OCI-LY7 (cell line): ENCODE results near the gene ASCC2. TPM values are rescaled to one million over a fixed set of nuclear protein-coding genes. Genes with fewer than 3 reads are reported as not detected.

Source experiments
- BruUV-seq: library from RNA; stranded (reverse); fragments of 400-500 nt; replicated peaks from 2 replicates; lab custom pipeline; 2021; lab: Mats Ljungman, UMichigan
- CTCF ChIA-PET: fragments of 300-600 bp; sonication (Branson Sonifier 250); formaldehyde crosslinking; loops from one replicate; lab custom pipeline; 2022; ENCODE audit warnings: antibody characterized with exemption; ENCODE audit not compliant: unreplicated experiment; lab: Charles Lee
- POLR2A ChIA-PET: fragments of 300-600 bp; sonication (Branson Sonifier 250); formaldehyde crosslinking; loops from one replicate; lab custom pipeline; 2022; ENCODE audit warnings: antibody characterized with exemption; lab: Charles Lee
- DNase-seq: peaks from one replicate; pipeline ENCODE4 v3.0.0-alpha.2; 2015; ENCODE audit warnings: low spot score
- H2AFZ ChIP-seq: fragments of 200-600 bp; sonication (generic), shearing (Covaris generic); 2 replicates; pipeline ENCODE4 v1.6.1; 2014; ENCODE audit warnings: mild to moderate bottlenecking, antibody characterized with exemption, low read length, moderate library complexity
- H3K27ac ChIP-seq: fragments of 200-600 bp; sonication (generic); 2 replicates; pipeline ENCODE4 v1.5.1; 2014; ENCODE audit warnings: mixed run types, low read depth, mild to moderate bottlenecking, moderate library complexity, low read length, inconsistent platforms; ENCODE audit not compliant: poor library complexity, severe bottlenecking
- H3K36me3 ChIP-seq: fragments of 200-600 bp; sonication (generic); 2 replicates; pipeline ENCODE4 v1.6.1; 2014; ENCODE audit warnings: mild to moderate bottlenecking, antibody characterized with exemption, low read length, moderate library complexity, mixed read lengths; ENCODE audit not compliant: insufficient read depth
- H3K4me1 ChIP-seq: fragments of 200-600 bp; sonication (generic); 2 replicates; pipeline ENCODE4 v1.5.1; 2014; ENCODE audit warnings: mild to moderate bottlenecking, low read length; ENCODE audit not compliant: insufficient read depth, poor library complexity, severe bottlenecking
- H3K4me2 ChIP-seq: fragments of 200-600 bp; sonication (generic); 2 replicates; pipeline ENCODE4 v1.6.1; 2014; ENCODE audit warnings: mild to moderate bottlenecking, low read length
- H3K4me3 ChIP-seq: fragments of 200-600 bp; sonication (generic); 2 replicates; pipeline ENCODE4 v1.5.1; 2014; ENCODE audit warnings: mild to moderate bottlenecking, low read depth, low read length; ENCODE audit not compliant: poor library complexity, severe bottlenecking
- H3K79me2 ChIP-seq: fragments of 200-600 bp; sonication (generic); 2 replicates; pipeline ENCODE4 v1.6.1; 2016; ENCODE audit warnings: low read depth, mild to moderate bottlenecking, low read length, moderate library complexity, mixed read lengths; ENCODE audit not compliant: insufficient read depth
- H3K9me2 ChIP-seq: fragments of 200-600 bp; sonication (generic); 2 replicates; pipeline ENCODE4 v1.6.1; 2016; ENCODE audit warnings: mild to moderate bottlenecking, low read length, mixed read lengths; ENCODE audit not compliant: insufficient read depth
- H3K9me3 ChIP-seq: fragments of 200-600 bp; sonication (generic); 2 replicates; pipeline ENCODE4 v1.6.1; 2014; ENCODE audit warnings: mild to moderate bottlenecking, mixed run types, low read length, mixed read lengths
- H4K20me1 ChIP-seq: fragments of 200-600 bp; sonication (generic); 2 replicates; pipeline ENCODE4 v1.6.1; 2014; ENCODE audit warnings: mild to moderate bottlenecking, antibody characterized with exemption, low read length, moderate library complexity, mixed read lengths; ENCODE audit not compliant: insufficient read depth
- CTCF ChIP-seq: fragments of 200-600 bp; sonication (generic); conservative IDR thresholded peaks from 2 replicates; pipeline ENCODE4 v1.5.1; 2014; ENCODE audit warnings: mild to moderate bottlenecking, antibody characterized with exemption, low read length, moderate library complexity, mixed read lengths
- EZH2phosphoT487 ChIP-seq: fragments of 200-600 bp; sonication (generic); IDR thresholded peaks from 2 replicates; pipeline ENCODE4 v1.6.1; 2018; ENCODE audit warnings: low read depth, borderline replicate concordance, mild to moderate bottlenecking, mixed run types, antibody characterized with exemption, low read length, moderate library complexity, mixed read lengths
- intact Hi-C: fragments of 100-400 bp; cut with micrococcal nuclease; formaldehyde crosslinking; loops from one replicate; pipeline ENCODE4 v1.10.0; 2022; ENCODE audit not compliant: unreplicated experiment
- total RNA-seq, 2 experiments: library from RNA; depleted of rRNA in 1 of 2; stranded (reverse); fragments of >200 nt in 1 of 2; shearing (Covaris generic) in 1 of 2; gene quantifications; 2 replicates each; pipeline ENCODE4 v1.2.3, GENCODE V29; 2014 to 2022

ASCC2 gene
- total RNA-seq, 2 experiments from 2014 or later, result 40.2 to 68.8 TPM

GRCh38 chr22:29787371-29787980 is 50.6 kb downstream of the ASCC2 start:
- no peak overlapping the region for H3K4me2 ChIP-seq
- no TSS peak for BruUV-seq

DNA sequence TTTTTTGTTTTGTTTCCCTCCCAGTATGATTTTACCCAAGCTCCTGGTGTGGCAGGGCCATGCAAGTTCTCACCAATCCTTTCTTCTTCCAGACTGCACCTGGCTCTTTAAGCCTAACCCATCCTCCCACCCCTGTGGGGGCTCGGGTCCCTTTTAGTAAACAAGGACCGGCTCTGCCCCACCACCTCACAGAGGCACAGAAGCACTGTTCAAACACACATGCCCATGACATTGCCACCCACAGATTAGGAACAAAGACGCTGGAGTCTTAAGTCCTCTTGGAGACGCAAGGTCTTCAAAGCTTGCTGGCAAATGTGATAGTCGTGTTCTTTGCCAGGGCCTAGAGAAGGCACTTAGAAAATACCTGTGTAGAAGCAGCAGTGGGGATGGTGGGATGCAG is 52.0 kb downstream of the ASCC2 start:
- no TSS peak for BruUV-seq
- Histone ChIP-seq H3K9me2 (no peaks in the 10 kb centered on the region), H3K9me3 (no peaks in the 10 kb centered on the region), H3K4me1 (no peaks in the 10 kb centered on the region), H3K27ac (no peak overlapping the region), H2AFZ (no peak overlapping the region), H3K36me3 (peaks cover 31% of the 10 kb centered on the region), H3K4me2 (no peak overlapping the region), H3K4me3 (no peak overlapping the region), H4K20me1 (no peaks in the 10 kb centered on the region), H3K79me2 (no peaks in the 10 kb centered on the region)
- no peak for TF ChIP-seq CTCF
- no peak for TF ChIP-seq EZH2phosphoT487
- DNase-seq, result no peak
- ChIA-PET POLR2A (no interaction called here), CTCF (no interaction called here)
- intact Hi-C loops, result no loop called here

More at GRCh38 chr22:29787371-29787980, 50.6 kb downstream of the ASCC2 start:
- no peaks in the 10 kb centered on the region for H3K4me1 ChIP-seq
- CTCF ChIA-PET, result no interaction called here
- intact Hi-C loops, result no loop called here
- H3K9me3 ChIP-seq, result no peaks in the 10 kb centered on the region
- H3K9me2 ChIP-seq, result no peaks in the 10 kb centered on the region
- no peaks in the 10 kb centered on the region for H4K20me1 ChIP-seq
- POLR2A ChIA-PET, result no interaction called here
- no peak for DNase-seq
- TF ChIP-seq CTCF (no peak), EZH2phosphoT487 (no peak)
- H3K79me2 ChIP-seq, result no peaks in the 10 kb centered on the region
- peaks cover 41% of the 10 kb centered on the region for H3K36me3 ChIP-seq
- no peak overlapping the region for H3K27ac ChIP-seq
- no peak overlapping the region for H3K4me3 ChIP-seq
- H2AFZ ChIP-seq, result no peak overlapping the region

- no peak overlapping the region for H3K4me2 ChIP-seq
- H3K4me1 ChIP-seq, result no peaks in the 10 kb centered on the region
- ChIA-PET CTCF (no interaction called here), POLR2A (no interaction called here)
- H3K4me3 ChIP-seq, result no peak overlapping the region
- intact Hi-C loops, result no loop called here
- BruUV-seq, result no TSS peak
- no peak overlapping the region for H2AFZ ChIP-seq
- H4K20me1 ChIP-seq, result no peaks in the 10 kb centered on the region
- no peak overlapping the region for H3K27ac ChIP-seq
- no peak for DNase-seq
- TF ChIP-seq EZH2phosphoT487 (no peak), CTCF (no peak)
- H3K36me3 ChIP-seq, result peaks cover 18% of the 10 kb centered on the region; the same call in 1 of the 2 replicates
- H3K9me3 ChIP-seq, result no peaks in the 10 kb centered on the region
- no peaks in the 10 kb centered on the region for H3K9me2 ChIP-seq
- no peaks in the 10 kb centered on the region for H3K79me2 ChIP-seq
Measured at GRCh38 chr22:29784451-29785361, 53.4 kb downstream of the ASCC2 start.
